Neuron (in vitro differentiated cells): Measurements from ENCODE around the gene GJD4.

Source experiments
- H2AFZ ChIP-seq: one replicate; pipeline ENCODE4 v1.6.1; 2013; ENCODE audit warnings: low read depth, mild to moderate bottlenecking, inconsistent platforms, low read length, moderate library complexity
- H3K27me3 ChIP-seq: one replicate; pipeline ENCODE4 v1.6.1; 2013; ENCODE audit warnings: low read length; ENCODE audit not compliant: insufficient read depth
- H3K36me3 ChIP-seq: one replicate; pipeline ENCODE4 v1.6.1; 2013; ENCODE audit warnings: low read length; ENCODE audit not compliant: insufficient read depth
- H3K4me1 ChIP-seq: one replicate; pipeline ENCODE4 v1.6.1; 2013; ENCODE audit warnings: low read length; ENCODE audit not compliant: insufficient read depth
- H3K4me3 ChIP-seq: 2 replicates; pipeline ENCODE4 v1.5.1; 2013; ENCODE audit warnings: mild to moderate bottlenecking, low read length, moderate library complexity
- H3K9me3 ChIP-seq: one replicate; pipeline ENCODE4 v1.6.1; 2013; ENCODE audit warnings: low read length

The GJD4 gene

GRCh38 chr10:35612385-35613106, 7.4 kb downstream of the GJD4 start:
- Histone ChIP-seq H2AFZ (no peak overlapping the region), H3K36me3 (no peaks in the 10 kb centered on the region), H3K4me3 (no peak overlapping the region), H3K9me3 (no peaks in the 10 kb centered on the region), H3K27me3 (no peaks in the 10 kb centered on the region), H3K4me1 (no peaks in the 10 kb centered on the region)

- H3K27me3 ChIP-seq, result no peaks in the 10 kb centered on the region
- H3K4me3 ChIP-seq, result no peak overlapping the region
- H3K36me3 ChIP-seq, result no peaks in the 10 kb centered on the region
- no peaks in the 10 kb centered on the region for H3K9me3 ChIP-seq
- no peak overlapping the region for H2AFZ ChIP-seq
- no peaks in the 10 kb centered on the region for H3K4me1 ChIP-seq
These were observed 7.9 kb downstream of the GJD4 start for GRCh38 chr10:35613107-35613440.

- Histone ChIP-seq H3K9me3 (no peaks in the 10 kb centered on the region), H3K4me1 (no peaks in the 10 kb centered on the region), H3K4me3 (no peak overlapping the region), H2AFZ (no peak overlapping the region), H3K27me3 (no peaks in the 10 kb centered on the region), H3K36me3 (no peaks in the 10 kb centered on the region)
These were observed 8.6 kb downstream of the GJD4 start for GRCh38 chr10:35613597-35614226.

GRCh38 chr10:35614312-35614711, 9.2 kb downstream of the GJD4 start:
- Histone ChIP-seq H3K9me3 (no peaks in the 10 kb centered on the region), H3K36me3 (no peaks in the 10 kb centered on the region), H3K4me1 (no peaks in the 10 kb centered on the region), H2AFZ (no peak overlapping the region), H3K27me3 (no peaks in the 10 kb centered on the region), H3K4me3 (no peak overlapping the region)

GRCh38 chr10:35626971-35627507, 21.9 kb downstream of the GJD4 start:
- no peaks in the 10 kb centered on the region for H3K36me3 ChIP-seq
- H3K4me1 ChIP-seq, result no peaks in the 10 kb centered on the region
- H3K27me3 ChIP-seq, result no peaks in the 10 kb centered on the region
- no peaks in the 10 kb centered on the region for H3K9me3 ChIP-seq
- no peak overlapping the region for H3K4me3 ChIP-seq
- no peak overlapping the region for H2AFZ ChIP-seq

- H3K9me3 ChIP-seq, result no peaks in the 10 kb centered on the region
- no peaks in the 10 kb centered on the region for H3K27me3 ChIP-seq
- H3K4me3 ChIP-seq, result no peak overlapping the region
- no peaks in the 10 kb centered on the region for H3K4me1 ChIP-seq
- no peak overlapping the region for H2AFZ ChIP-seq
- H3K36me3 ChIP-seq, result no peaks in the 10 kb centered on the region
These were observed 26.3 kb downstream of the GJD4 start for GRCh38 chr10:35631404-35631803.

GRCh38 chr10:35632027-35632426, 26.9 kb downstream of the GJD4 start:
- H3K27me3 ChIP-seq, result no peaks in the 10 kb centered on the region
- H3K4me1 ChIP-seq, result peaks cover 5% of the 10 kb centered on the region
- H2AFZ ChIP-seq, result no peak overlapping the region
- no peak overlapping the region for H3K4me3 ChIP-seq
- no peaks in the 10 kb centered on the region for H3K9me3 ChIP-seq
- no peaks in the 10 kb centered on the region for H3K36me3 ChIP-seq

GRCh38 chr10:35633006-35633980, 28.2 kb downstream of the GJD4 start:
- Histone ChIP-seq H3K27me3 (peaks cover 9% of the 10 kb centered on the region), H3K4me3 (no peak overlapping the region), H2AFZ (no peak overlapping the region), H3K36me3 (no peaks in the 10 kb centered on the region), H3K4me1 (peaks cover 12% of the 10 kb centered on the region), H3K9me3 (no peaks in the 10 kb centered on the region)

GRCh38 chr10:35635576-35635975, 30.4 kb downstream of the GJD4 start:
- Histone ChIP-seq H3K4me3 (no peak overlapping the region), H2AFZ (no peak overlapping the region), H3K36me3 (no peaks in the 10 kb centered on the region), H3K27me3 (peaks cover 19% of the 10 kb centered on the region), H3K9me3 (peaks cover 5% of the 10 kb centered on the region), H3K4me1 (peaks cover 12% of the 10 kb centered on the region)

GRCh38 chr10:35636956-35637355, 31.8 kb downstream of the GJD4 start:
- Histone ChIP-seq H3K4me3 (peak overlapping the region; percentile 20), H2AFZ (peak overlapping the region; percentile 56)

GRCh38 chr10:35637462-35637861, 32.3 kb downstream of the GJD4 start:
- no peaks in the 10 kb centered on the region for H3K36me3 ChIP-seq
- H3K9me3 ChIP-seq, result peaks cover 5% of the 10 kb centered on the region
- peaks cover 19% of the 10 kb centered on the region for H3K27me3 ChIP-seq
- H2AFZ ChIP-seq, result peak overlapping the region; percentile 56
- peaks cover 14% of the 10 kb centered on the region for H3K4me1 ChIP-seq
- peak overlapping the region; percentile 20 for H3K4me3 ChIP-seq

More at GRCh38 chr10:35636956-35637355, 31.8 kb downstream of the GJD4 start:
- Histone ChIP-seq H3K36me3 (no peaks in the 10 kb centered on the region), H3K27me3 (peaks cover 19% of the 10 kb centered on the region), H3K9me3 (peaks cover 5% of the 10 kb centered on the region), H3K4me1 (peaks cover 14% of the 10 kb centered on the region)

GRCh38 chr10:35638101-35638500, 33.0 kb downstream of the GJD4 start:
- H3K4me1 ChIP-seq, result peaks cover 15% of the 10 kb centered on the region
- no peaks in the 10 kb centered on the region for H3K36me3 ChIP-seq
- peaks cover 5% of the 10 kb centered on the region for H3K9me3 ChIP-seq
- peaks cover 19% of the 10 kb centered on the region for H3K27me3 ChIP-seq
- H2AFZ ChIP-seq, result no peak overlapping the region
- no peak overlapping the region for H3K4me3 ChIP-seq
